GM21786 (cell line): ENCODE data around the gene RPL11.
"Not testable (repeated sequence)": the region's sequence is repeated elsewhere in the genome, so short reads cannot be mapped to it uniquely, and the experiment has no call there.

Experiments
- ATAC-seq: cut with Tn5 transposase; IDR thresholded peaks from one replicate; pipeline ENCODE4 v1.9.1; 2021; ENCODE audit not compliant: unreplicated experiment

The RPL11 gene

DNA sequence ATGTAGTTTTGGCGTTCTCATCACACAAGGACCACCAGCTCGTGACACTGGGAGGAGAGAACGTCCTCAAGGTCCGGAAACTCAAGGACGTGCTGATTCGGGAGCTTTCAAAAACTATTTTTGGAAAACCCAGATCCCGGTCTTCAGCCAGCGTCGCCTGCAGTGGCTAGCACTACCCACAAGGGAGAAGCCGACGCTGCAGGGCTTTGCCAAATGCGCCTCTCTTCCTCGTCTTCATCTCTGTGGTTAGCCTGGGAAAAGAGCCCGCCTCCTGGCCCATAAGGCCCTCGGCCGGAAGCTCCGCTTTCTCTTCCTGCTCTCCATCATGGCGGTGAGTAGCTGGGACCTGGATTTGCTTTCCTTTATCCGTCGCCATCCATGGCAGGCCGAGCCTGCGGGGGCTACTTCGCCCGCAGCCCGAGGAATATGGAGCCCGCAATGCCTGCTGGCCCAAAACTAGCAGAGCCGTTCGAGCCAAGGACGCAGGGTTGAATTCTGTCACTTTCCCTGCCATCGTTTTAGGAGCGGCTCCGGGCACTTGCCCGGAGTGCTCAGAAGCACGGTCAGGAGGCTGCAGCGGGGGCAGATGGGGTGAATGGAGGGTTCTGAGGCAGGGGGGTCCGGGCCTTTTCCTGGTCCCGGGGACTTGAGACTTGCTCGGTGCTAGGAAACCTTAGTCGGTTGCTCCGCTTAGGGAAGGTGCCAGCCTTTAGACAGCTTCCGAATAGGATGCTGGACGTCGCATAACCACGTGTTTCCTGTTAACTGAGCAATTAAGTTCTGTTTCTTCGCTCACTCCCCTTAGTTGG is at the start of gene RPL11:
RPL11 (plus strand) TSS at position 308 of the 809 bp plus-strand sequence; CDS start at position 326, 18 bp downstream.
- ATAC-seq: peak; percentile 88

DNA sequence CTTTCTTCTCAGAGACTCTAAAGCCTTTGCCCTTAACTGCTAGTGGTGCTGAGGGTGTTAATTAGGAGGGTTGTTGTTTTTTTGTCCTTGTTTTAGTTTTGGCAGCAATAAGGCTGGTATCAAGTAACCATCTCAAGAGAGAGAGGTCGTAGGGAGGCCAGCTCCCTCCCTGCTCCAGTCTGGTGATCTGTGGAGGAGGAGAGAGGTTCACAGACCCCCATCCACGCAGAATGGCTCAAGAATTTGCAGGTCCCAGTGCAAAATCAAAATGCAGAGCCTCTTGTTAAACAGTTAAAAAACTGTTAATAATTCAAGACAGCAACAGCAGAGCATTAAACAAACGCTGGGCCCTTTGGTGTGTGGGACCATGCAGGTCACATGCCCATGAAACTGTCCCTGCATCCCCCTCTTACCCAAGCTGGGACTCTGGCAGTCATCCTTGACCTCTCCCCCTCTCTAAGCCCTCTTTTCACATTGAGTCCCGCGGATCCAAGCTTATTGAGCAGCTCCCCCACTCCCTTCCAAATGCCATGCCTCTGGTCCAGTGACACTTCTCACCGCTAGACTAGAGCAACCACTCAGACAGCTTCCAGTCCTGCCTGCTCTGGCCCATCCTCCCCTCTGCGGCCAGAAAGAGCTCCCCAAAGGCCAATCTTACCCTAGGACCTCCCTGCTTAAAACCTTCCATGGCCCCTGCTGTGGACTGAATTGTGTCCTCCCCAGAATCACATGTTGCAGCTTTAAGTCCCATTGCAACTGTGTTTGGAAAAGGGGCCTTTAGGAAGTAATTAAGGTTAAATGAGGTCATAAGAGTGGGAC is 47.7 kb upstream of the RPL11 start:
- no peak for ATAC-seq

DNA sequence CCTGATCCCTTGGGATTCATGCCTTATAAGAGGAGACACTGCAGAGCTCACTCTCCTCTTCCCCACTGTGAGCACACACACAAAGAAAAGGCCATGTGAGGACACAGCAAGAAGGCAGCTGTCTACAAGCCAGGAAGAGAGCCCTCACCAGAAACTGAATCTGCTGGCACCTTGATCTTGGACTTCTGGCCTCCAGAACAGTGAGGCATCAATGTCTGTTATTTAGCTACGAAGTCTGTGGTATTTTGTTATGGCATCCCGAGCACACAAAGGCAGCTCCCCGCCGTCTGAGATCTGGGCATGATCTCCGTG is 47.1 kb upstream of the RPL11 start:
- ATAC-seq: no peak

DNA sequence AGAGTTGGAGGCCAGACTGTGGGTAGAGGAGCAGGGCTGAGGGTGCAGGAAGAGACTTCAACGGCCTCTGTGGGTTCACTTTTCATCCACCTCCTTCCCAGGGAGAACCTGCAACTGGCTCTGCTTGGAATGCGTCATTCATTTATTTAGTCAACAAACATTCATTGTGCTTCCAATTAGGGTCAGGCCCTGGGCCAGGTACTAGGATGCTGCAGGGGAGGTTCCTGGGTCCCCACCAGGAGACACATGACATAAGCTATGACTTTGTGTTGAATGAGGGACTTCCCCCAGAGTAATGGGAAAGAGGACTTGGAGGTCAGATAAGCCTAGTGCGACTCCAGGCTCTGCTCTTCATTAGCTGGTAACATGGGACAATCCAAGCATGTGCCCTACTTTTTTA is 46.3 kb upstream of the RPL11 start:
- ATAC-seq: no peak

DNA sequence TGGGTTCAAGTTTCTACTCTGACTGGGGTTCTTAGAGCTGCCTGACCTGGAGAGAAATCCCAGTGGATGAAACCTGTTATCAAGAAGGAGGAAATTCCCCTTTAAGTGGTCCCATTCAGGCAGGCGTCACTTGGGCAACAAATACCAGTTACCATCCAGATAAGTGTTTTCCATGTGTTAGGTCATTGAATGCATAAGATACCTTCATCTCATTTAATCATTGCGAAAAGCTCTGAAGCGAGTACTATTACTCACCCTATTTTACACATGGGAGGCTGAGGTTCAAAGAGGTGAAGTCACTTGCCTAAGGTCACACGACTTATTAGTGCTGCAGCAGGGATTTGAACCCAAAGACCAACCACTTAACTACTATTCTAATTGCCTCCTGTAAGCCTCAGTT is 45.5 kb upstream of the RPL11 start:
- no peak for ATAC-seq

DNA sequence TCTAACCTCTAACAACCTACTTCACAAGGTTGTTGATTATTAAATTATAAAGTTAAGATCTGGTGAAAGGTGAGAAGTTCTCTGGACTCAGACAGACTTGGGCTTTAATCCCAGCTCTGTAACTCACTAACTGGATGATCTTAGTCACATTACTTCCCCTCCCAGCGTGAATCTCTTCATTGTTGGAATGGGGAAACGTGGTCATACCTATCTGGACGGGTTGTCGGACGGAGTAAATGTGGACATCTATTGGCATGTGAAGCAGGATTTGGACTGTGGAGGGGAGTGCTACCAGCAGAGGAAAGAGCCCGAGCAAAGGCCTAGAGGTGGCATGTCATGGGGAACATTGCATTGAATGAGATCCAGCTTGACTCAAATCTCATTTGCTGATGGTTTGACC is 45.1 kb upstream of the RPL11 start:
- no peak for ATAC-seq

DNA sequence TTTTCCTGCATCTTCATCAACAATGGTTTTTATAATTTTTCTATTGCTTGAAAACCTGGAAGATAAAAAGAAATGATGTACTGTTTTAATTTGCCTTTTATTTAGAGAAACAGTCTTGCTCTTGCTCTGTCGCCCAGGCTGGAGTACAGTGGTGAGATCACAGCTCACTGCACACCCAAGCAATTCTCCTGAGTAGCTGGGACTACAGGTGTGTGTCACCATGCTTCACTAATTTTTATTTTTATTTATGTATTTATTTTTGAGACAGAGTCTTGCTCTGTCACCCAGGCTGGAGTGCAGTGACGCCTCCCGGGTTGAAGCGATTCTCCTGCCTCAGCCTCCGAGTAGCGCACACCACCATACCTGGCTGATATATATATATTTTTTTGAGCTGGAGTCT is 43.0 kb upstream of the RPL11 start:
- ATAC-seq: no peak

DNA sequence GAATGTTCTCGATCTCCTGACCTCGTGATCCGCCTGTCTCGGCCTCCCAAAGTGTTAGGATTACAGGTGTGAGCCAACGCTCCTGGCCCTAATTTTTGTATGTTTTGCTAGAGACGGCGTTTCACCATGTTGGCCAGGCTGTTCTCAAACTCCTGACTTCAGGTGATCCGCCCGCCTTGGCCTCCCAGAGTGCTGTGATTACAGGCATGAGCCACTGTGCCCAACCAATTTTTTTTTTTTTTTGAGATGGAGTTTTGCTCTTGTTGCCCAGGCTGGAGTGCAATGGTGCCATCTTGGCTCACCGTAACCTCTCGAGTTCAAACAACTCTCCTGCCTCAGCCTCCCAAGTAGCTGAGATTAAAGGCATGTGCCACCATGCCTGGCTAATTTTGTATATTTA is 42.4 kb upstream of the RPL11 start:
- ATAC-seq: not testable (repeated sequence)

DNA sequence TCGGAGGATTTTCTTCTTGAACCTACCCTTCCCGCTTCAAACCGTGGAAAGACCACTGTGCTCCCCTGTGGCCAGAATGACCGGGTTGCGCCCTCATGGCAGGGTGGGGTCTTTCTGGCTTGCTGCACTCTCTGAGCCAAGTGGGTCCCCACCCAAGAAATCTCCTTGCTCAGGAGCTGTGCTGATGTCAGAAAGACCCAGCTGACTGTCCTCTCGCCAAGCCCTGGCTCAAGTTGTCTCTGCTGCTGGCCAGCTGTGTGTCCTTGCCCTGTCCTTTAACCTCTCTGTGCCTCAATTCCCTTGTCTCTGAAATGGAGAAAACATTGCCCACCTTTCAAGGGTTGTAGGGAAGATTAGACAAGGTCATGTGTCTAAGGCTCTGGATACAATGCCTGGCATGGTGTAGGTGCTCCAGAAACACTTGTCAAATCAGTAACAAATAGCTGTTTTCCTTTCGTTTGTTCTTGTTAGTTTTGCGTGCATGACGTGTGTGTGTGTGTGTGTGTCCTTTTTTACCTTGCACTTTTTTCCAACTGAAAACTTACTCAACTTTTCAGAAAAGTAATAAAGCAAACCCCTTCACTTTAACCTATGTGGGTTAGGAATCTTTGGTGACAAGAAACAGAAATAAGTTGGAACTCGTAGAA is 41.1 kb upstream of the RPL11 start:
- no peak for ATAC-seq

DNA sequence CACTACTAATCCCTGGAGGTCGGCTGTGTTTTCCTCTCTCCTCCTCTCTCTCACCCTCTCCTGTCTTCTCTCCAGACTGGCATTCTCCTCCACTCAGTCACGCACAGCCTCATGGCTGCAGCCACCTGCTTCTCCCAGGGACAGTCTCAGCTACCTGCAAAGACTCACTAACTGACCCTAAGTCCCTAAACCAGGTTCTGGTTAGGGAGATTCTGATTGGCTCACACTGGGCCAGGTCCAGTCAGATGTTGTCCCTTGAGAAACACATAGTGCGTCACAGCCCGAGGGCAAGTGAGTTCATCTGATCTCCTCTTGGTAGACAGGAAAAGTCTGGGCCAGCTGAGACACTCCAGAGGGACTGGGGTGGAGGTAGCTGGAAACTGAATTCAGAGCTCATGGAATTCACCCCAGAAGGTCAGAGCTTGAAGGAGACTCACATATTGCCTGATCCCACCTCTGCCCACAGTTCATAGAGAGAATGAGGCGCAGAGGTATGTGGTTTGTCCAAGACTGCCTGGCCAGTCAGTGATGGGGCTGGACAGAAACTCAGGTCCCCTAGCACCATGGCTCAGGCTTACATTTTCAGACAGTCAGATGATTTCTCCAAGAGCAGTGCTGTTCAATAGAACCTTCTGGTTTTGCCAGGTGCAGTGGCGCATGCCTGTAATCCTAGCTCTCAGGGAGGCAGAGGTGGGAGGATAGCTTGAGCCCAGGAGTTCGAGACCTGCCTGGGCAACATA is 40.4 kb upstream of the RPL11 start:
- no peak for ATAC-seq

DNA sequence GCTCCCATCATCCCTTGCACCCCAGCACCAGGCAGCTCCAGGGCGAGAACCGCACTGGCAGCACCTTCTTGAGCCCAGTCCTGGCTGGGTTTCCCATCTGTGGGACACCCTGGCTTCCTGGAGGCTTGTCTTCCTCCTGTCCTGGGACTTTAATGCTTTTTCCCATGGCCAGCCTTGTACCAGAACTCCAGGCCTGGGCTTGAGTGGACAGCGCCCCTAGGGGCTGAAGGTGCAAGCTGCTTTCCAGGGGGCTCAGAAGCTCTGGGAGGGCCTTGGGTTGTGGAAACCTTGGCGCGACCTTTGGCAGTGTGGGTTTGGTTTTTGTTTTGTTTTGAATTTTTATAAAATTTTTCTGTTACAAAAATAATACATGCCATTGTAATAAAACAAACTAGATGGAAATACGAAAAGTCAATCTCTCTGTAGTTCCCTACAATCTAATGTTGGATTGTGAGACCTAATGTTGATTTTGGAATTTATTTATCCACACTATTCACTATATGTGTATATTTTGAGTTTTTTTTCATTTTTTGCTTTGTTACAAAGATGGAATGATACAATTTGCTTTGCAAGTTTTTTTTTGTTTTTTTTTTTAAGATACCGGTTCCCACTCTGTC is 33.8 kb upstream of the RPL11 start:
- no peak for ATAC-seq

DNA sequence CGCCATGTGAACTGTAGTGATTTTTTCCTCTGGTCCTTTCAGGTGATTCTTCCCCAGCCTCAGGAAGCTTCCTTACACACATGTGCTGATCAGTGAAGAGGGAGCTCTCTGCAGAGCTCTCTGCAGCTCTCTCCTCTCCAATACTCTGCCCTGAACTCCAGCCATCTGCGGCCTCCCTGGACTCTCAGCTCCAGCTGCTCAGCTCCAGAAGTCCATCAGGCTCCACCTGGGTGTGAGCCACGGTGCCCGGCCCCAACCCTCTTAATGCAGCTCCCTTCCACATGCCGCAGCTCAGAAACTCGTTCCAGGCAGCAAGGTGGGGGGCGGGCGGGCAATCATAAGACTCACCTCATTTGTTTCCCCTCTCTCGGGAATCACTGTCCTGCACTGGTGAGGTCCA is 30.9 kb upstream of the RPL11 start:
- ATAC-seq: no peak

DNA sequence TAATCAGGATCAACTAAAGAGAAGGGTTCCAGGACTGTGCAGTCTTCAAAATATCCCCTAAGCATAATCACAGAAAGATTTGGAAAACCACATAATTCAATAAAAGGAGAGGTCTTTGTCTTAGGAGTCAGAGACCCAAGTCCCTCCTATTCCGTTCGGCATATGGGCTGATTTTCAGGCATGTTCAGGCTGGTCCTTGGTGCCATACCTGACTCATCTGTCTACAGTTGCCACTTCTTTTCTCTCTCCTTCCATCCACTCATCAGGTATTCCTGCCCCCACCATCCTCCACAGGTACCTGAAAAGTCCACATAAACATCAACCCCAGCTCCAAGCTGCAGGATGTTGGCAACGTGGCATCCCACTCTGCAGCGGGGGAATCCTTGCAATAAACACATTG is 29.7 kb upstream of the RPL11 start:
- no peak for ATAC-seq

DNA sequence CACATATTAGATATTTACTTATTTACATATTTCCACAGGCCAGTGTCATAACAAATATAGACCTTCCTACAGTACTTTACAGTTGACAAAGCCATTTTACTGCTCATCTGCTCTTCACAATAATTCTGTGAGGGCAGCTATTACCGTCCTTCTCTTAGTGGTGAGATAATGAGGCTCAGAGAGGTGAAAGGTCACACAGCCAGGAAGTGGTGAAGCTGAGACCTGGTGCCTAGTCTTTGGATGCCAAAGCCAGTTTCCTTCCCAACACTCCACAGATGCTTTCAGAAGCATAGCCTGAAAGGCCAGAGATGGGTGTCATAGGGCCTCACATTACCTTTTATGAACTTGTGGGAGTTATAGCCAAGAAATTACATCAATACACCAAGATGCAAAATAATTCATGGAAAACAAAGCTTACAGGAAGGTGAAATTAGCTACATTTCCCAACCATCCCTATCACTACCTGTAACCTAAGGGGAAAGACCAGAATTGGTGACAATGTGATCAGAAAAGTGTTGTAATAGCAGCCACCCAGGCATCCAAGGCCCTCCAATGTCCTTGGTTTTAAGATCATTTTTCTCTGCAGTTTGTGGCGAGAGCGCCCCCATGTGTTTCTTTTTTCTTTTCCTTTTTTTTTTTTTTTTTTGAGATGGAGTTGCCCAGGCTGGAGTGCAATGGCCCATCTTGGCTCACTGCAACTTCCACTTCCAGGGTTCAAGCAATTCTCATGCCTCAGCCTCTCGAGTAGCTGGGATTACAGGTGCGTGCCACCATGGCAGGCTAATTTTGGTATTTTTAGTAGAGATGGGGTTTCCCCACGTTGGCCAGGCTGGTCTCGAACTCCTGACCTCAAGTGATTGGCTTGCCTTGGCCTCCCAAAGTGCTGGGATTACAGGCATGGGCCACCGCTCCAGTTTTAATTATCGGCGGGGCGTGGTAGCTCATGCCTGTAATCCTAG is 26.5 kb upstream of the RPL11 start:
- ATAC-seq: no peak

DNA sequence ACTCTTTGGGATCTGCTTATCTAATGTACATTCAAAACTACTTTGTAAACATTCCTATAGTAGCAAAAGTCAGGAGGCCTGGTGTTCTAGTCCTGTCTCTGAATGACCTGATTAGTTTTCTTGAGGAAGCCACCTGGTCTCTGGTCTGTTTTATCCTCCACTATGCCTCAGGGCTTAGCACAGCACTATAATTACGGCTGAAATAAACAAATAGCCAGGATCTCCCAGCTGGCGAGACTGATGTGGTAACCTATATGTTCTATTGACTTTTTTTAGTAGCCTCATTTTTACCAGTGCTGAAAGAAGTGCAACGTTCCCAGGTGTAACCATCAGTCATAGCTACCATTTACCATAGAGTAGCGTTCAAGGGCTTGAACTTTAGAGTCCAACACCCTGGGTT is 24.2 kb upstream of the RPL11 start:
- no peak for ATAC-seq

DNA sequence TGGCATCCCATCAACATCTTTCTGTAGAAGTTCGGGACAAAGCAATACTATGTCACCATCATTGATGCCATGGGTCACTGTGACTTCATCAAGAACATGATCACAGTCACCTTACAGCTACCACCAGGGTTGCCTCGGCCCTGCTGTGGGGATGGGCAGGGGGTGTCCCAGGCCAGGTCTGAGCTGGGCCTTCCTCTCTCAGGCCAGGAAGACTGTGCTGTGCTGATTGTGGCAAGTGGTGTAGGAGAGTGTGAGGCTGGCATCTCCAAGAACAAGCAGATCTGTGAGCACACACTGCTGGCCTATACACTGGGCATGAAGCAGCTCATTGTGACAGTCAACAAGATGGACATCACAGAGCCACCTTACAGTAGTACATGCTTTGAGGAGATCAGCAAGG is 20.9 kb upstream of the RPL11 start:
- no peak for ATAC-seq

DNA sequence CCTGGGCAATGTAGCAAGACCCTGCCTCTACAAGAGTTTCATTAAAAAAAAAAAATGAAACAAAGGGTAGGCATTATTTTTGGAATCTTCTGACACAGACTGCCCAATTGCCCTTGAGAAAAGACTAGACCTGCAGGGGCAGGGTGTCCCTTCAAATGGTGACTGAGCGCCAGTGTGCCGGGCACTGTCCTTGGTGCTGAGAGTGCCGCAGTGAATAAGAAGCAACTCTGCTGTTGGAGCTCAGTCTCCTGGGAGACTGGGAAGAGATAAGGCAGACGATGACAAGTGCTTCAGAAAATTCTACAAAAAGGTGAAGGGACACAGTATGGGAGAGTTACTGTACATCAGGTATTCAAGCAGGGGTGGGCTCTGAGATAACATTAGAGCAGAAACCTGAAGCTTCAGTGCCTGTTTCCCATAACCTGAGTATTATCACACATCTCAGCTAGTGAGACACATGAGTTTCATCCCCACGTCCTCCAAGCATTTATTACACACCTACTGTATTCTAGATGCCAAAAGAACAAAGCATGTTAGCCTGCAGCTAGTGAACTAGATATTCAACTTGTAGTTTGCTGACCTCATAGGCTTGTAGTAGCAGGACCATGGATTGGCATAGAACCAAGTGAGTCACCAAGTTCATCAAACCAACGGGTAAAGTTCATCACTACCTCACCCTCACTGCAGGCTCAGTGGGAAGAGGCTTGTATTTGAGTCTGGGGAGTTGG is 18.4 kb upstream of the RPL11 start:
- no peak for ATAC-seq

DNA sequence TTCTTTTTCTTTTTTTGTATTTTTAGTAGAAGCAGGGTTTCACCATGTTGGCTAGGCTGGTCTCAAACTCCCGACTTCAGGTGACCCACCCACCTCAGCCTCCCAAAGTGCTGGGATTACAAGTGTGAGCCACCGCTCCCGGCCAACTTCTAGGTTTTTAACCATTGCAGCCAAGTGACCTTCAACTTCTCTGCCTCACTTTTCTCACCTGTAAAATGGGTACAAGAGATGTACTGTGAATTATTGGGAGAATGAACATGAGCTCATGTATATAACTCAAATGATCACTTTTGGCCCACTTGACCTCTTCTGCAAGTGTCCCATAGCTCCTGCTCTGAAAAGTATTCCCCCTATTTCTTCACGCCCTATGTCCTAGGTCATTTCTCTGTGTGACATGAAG is 11.8 kb upstream of the RPL11 start:
- ATAC-seq: no peak

DNA sequence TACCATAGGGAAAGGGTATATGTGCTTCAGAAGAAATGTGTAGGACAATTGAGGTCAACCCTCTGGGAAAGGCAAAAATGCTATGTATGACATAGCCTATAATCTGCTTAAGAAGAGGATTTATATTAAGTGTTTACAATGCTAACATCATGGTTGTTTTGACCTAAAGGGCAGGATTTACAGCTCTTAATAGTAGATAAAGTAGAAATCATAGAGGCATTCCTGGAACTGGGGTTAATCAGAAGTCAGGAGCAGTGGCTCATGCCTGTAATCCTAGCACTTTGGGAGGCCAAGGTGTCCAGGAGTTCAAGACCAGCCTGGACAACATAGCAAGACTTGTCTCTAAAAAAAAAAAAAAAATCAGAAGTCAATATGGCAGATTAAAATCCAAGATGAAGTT is 8.7 kb upstream of the RPL11 start:
- no peak for ATAC-seq
